ENCODE data around the gene VAMP1. TPM values are rescaled to one million over a fixed set of nuclear protein-coding genes. Genes with fewer than 3 reads are reported as not detected.

Gene VAMP1
- total and polyA plus RNA-seq, 10 of the 15 experiments (the other 5 are each of a cell fraction or from before 2014, with no cell fraction given), result 4.8 to 123 (median 27.5) TPM

DNA sequence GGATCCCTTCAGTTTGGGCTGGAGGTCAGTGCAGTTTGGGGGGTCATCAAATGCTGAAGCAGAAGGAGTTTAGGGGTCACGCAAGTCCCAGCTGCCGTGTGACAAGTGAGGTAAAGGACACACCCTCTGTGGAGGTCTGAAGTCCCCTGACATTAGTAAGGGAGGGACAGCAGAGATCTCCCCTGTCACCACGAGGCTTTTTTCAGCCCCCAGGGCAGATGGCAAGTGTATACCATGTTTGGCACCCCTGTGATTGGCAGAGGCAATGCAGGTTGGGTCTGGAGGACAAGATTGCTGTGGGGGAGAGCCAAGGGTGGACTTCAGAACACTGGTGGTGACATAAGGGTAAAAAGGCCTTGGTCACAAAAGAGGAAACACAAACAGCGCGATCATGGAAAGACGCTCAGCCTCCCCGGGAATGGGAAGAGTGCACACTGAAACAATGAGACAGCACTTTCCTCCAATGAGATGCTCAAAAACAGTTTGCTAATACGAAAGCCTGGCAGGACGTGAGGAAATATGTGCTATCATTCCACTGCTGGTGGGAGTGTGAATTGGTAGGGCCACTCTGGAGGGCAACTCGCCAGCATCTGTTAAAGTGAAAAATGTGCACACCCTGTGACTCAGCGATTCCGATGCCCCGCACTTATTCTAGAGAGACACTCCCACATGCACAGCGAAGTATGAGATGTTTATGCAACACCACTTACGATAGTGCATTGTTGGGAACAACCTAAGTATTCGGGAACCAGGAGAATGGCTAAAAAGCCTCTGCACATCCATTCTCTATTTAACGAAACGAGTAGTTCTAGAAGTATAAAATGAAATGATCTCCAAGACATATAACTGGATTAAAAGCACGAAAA lies 40.1 kb downstream of the VAMP1 start (continued):
- TF ChIP-seq IKZF1 (conservative IDR thresholded peaks at IDR 0.05) (peak; percentile 35; the same call in 1 of the 2 replicates), GABPA (IDR thresholded peaks at IDR 0.05; ENCODE audit: low read depth) (no peak), PML (IDR thresholded peaks at IDR 0.05; ENCODE audit: low read length) (no peak), FOXM1 (IDR thresholded peaks at IDR 0.05; ENCODE audit: low read depth, low read length) (no peak), BRCA1 (IDR thresholded peaks at IDR 0.05; ENCODE audit: low read depth, low read length) (no peak), CHD4 (IDR thresholded peaks at IDR 0.05) (0 out of 2 replicates have a peak, but pooled peaks have one; percentile 78), NFXL1 (IDR thresholded peaks at IDR 0.05; ENCODE audit: borderline replicate concordance) (no peak), KDM1A (IDR thresholded peaks at IDR 0.05; ENCODE audit: borderline replicate concordance) (no peak), STAT3 (IDR thresholded peaks at IDR 0.05; ENCODE audit: low read depth, low read length) (no peak), HDAC2 (IDR thresholded peaks at IDR 0.05) (no peak), NR2F1 (conservative IDR thresholded peaks at IDR 0.05) (no peak), BACH1 (IDR thresholded peaks at IDR 0.05; ENCODE audit: borderline replicate concordance) (0 out of 2 replicates have a peak, but pooled peaks have one; percentile 39), MTA3 (IDR thresholded peaks at IDR 0.05; ENCODE audit: borderline replicate concordance, low read length) (no peak; the same call in 1 of the 2 replicates), CHD2 (IDR thresholded peaks at IDR 0.05; ENCODE audit: borderline replicate concordance, low read depth, low read length) (no peak), CBFB (IDR thresholded peaks at IDR 0.05; ENCODE audit: low read depth) (no peak)
- TF ChIP-seq, protein P1, sequence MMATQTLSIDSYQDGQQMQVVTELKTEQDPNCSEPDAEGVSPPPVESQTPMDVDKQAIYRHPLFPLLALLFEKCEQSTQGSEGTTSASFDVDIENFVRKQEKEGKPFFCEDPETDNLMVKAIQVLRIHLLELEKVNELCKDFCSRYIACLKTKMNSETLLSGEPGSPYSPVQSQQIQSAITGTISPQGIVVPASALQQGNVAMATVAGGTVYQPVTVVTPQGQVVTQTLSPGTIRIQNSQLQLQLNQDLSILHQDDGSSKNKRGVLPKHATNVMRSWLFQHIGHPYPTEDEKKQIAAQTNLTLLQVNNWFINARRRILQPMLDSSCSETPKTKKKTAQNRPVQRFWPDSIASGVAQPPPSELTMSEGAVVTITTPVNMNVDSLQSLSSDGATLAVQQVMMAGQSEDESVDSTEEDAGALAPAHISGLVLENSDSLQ (IDR thresholded peaks at IDR 0.05), result peak; percentile 36; the same call in 1 of the 2 replicates
- TF ChIP-seq, protein P2, sequence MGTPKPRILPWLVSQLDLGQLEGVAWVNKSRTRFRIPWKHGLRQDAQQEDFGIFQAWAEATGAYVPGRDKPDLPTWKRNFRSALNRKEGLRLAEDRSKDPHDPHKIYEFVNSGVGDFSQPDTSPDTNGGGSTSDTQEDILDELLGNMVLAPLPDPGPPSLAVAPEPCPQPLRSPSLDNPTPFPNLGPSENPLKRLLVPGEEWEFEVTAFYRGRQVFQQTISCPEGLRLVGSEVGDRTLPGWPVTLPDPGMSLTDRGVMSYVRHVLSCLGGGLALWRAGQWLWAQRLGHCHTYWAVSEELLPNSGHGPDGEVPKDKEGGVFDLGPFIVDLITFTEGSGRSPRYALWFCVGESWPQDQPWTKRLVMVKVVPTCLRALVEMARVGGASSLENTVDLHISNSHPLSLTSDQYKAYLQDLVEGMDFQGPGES (IDR thresholded peaks at IDR 0.05), result no peak
